Brain microvascular endothelial cell (primary cell): ENCODE measurements around the gene LIN52.

Experiments
- DNase-seq: peaks from one replicate; pipeline ENCODE4 v3.0.0-alpha.2; 2020
- H3K27ac ChIP-seq: fragments of 250-450 bp; sonication (Bioruptor Pico); 2 replicates; pipeline ENCODE4 v1.5.1; 2020; ENCODE audit warnings: mild to moderate bottlenecking, moderate library complexity
- H3K27me3 ChIP-seq: fragments of 250-450 bp; sonication (Bioruptor Pico); replicated peaks from 2 replicates; pipeline ENCODE4 v1.5.1; 2020; ENCODE audit warnings: mild to moderate bottlenecking
- H3K36me3 ChIP-seq: fragments of 250-450 bp; sonication (Bioruptor Pico); replicated peaks from 2 replicates; pipeline ENCODE4 v1.5.1; 2020; ENCODE audit warnings: mild to moderate bottlenecking
- H3K4me3 ChIP-seq: 2 replicates; pipeline ENCODE4 v1.5.1; 2011; ENCODE audit warnings: low read depth, mild to moderate bottlenecking, control low read depth, low read length, moderate library complexity
- CTCF ChIP-seq: IDR thresholded peaks from 2 replicates; pipeline ENCODE4 v1.5.1; 2011; ENCODE audit warnings: low read depth, mild to moderate bottlenecking, moderate library complexity, low read length, control low read depth, inconsistent platforms; ENCODE audit errors: missing control alignments
- in situ Hi-C: cut with HindIII; loops from 2 replicates; pipeline ENCODE4 v1.10.0; 2017; ENCODE audit warnings: low sequenced_read_pairs, low pct_ligation_motif_present

LIN52 gene

GRCh38 chr14:74048281-74048680 lies 36.5 kb upstream of the LIN52 start:
- Histone ChIP-seq H3K36me3 (no peaks in the 10 kb centered on the region), H3K4me3 (no peak overlapping the region), H3K27me3 (no peaks in the 10 kb centered on the region), H3K27ac (no peak overlapping the region)
- TF ChIP-seq CTCF = peak; percentile 41
- in situ Hi-C loops = no loop called here
- DNase-seq = no peak

- no peaks in the 10 kb centered on the region for H3K27me3 ChIP-seq
- in situ Hi-C loops = no loop called here
- DNase-seq = no peak
- no peaks in the 10 kb centered on the region for H3K36me3 ChIP-seq
- no peak overlapping the region for H3K27ac ChIP-seq
- no peak for TF ChIP-seq CTCF
- H3K4me3 ChIP-seq = no peak overlapping the region
Measured at GRCh38 chr14:74049876-74050495, 34.8 kb upstream of the LIN52 start.

GRCh38 chr14:74062809-74063150 lies 22.0 kb upstream of the LIN52 start:
- peak overlapping the region; percentile 48 for H3K27ac ChIP-seq
- no peak for TF ChIP-seq CTCF
- H3K4me3 ChIP-seq = no peak overlapping the region
- H3K27me3 ChIP-seq = no peaks in the 10 kb centered on the region
- no peaks in the 10 kb centered on the region for H3K36me3 ChIP-seq
- in situ Hi-C loops = no loop called here
- no peak for DNase-seq

GRCh38 chr14:74064426-74064825 lies 20.3 kb upstream of the LIN52 start:
- no peak for DNase-seq
- in situ Hi-C loops = no loop called here
- Histone ChIP-seq H3K27ac (no peak overlapping the region), H3K27me3 (no peaks in the 10 kb centered on the region), H3K36me3 (no peaks in the 10 kb centered on the region), H3K4me3 (no peak overlapping the region)
- no peak for TF ChIP-seq CTCF

- Histone ChIP-seq H3K27me3 (no peaks in the 10 kb centered on the region), H3K27ac (no peak overlapping the region), H3K4me3 (no peak overlapping the region), H3K36me3 (no peaks in the 10 kb centered on the region)
- no peak for TF ChIP-seq CTCF
- in situ Hi-C loops = no loop called here
- no peak for DNase-seq
Measured at GRCh38 chr14:74064883-74065282, 19.9 kb upstream of the LIN52 start.
